PC-3 (cell line): ENCODE measurements around the gene LGALS16.

ENCODE experiments used
- EZH2 ChIP-seq: fragments of 300-600 bp; sonication (generic); IDR thresholded peaks from one replicate; pipeline ENCODE4 v1.6.1; 2017; ENCODE audit warnings: antibody characterized with exemption, mild to moderate bottlenecking, low read length; ENCODE audit not compliant: unreplicated experiment
- EZH2phosphoT487 ChIP-seq: fragments of 300-600 bp; sonication (generic); IDR thresholded peaks from 2 replicates; pipeline ENCODE4 v1.6.1; 2018; ENCODE audit warnings: mild to moderate bottlenecking, antibody characterized with exemption, low read length, borderline replicate concordance
- TF ChIP-seq, protein P1 (sequence below): fragments of 300-600 bp; sonication (generic); conservative IDR thresholded peaks from 2 replicates; pipeline ENCODE4 v1.5.1; 2017; ENCODE audit warnings: antibody characterized with exemption, low read depth, mild to moderate bottlenecking, low read length

DNA sequence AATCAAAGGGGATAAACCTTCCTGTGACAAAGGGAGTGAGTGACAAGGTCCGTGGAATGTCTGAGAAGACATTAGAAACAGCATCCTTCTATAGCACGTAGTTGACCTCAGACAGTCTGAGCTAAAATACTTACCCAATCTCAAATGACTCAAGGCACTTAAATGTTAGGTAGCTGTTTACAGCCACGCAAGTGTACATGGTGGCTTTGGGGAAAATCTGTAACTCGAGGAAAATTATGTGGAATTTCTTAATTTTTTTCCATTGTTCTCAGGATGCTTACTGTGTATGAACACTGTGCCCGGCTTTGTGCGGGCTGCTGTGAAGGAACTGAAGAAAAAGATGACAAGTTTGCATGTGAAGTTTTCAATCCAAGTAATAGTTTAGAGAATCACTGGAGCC lies 48.2 kb upstream of the LGALS16 start:
- TF ChIP-seq, protein P1, sequence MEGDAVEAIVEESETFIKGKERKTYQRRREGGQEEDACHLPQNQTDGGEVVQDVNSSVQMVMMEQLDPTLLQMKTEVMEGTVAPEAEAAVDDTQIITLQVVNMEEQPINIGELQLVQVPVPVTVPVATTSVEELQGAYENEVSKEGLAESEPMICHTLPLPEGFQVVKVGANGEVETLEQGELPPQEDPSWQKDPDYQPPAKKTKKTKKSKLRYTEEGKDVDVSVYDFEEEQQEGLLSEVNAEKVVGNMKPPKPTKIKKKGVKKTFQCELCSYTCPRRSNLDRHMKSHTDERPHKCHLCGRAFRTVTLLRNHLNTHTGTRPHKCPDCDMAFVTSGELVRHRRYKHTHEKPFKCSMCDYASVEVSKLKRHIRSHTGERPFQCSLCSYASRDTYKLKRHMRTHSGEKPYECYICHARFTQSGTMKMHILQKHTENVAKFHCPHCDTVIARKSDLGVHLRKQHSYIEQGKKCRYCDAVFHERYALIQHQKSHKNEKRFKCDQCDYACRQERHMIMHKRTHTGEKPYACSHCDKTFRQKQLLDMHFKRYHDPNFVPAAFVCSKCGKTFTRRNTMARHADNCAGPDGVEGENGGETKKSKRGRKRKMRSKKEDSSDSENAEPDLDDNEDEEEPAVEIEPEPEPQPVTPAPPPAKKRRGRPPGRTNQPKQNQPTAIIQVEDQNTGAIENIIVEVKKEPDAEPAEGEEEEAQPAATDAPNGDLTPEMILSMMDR = no peak
- TF ChIP-seq EZH2 (no peak), EZH2phosphoT487 (no peak)
